Amygdala (tissue), 56 donors: ENCODE results near the gene RABIF.
A peak's percentile ranks its signal among the peaks of the same experiment; 100 is the strongest.
"Not testable (repeated sequence)": the region's sequence is repeated elsewhere in the genome, so short reads cannot be mapped to it uniquely, and the experiment has no call there.

Experiments
- DNase-seq, 56 donors: peaks; one replicate each; lab custom pipeline; 2025; lab: John Stamatoyannopoulos, UW

RABIF gene

DNA sequence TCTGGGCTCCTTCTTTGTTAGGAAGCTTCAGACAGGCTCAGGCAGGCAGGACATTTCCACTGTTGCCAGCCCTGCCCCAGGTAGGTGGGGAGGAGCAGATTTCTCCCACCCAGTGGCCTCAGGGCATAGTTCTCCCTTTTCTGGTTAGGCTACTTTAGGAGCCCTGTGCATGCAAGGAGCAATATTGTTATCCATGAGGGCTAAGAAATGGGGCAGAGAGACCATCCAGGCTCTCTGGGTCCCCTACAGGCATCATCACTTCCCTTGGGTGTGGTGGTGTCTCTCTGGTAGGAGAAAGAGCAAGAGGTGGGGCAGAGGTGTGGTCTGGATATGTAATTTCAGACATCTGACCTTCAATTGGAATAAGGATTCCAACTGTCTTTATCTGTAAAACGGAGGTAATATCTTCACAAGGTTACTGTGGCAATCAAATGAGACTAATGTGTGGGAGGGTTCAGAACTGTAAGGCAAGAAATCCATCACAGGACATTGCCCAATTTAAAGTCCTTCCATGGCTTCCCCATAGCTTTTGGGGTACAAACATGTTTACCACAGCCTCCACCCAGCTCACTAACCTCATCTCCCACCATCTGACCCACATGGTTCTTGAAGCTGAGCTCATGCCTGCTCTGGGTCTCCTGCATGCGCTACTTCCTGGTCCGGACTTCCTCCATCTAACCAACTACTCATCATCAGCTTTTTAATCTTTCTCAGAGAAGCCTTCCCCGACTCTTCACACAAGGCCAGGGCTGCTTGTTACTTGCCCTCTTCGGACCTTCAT lies 52.1 kb downstream of the RABIF start:
- DNase-seq, result no peak

DNA sequence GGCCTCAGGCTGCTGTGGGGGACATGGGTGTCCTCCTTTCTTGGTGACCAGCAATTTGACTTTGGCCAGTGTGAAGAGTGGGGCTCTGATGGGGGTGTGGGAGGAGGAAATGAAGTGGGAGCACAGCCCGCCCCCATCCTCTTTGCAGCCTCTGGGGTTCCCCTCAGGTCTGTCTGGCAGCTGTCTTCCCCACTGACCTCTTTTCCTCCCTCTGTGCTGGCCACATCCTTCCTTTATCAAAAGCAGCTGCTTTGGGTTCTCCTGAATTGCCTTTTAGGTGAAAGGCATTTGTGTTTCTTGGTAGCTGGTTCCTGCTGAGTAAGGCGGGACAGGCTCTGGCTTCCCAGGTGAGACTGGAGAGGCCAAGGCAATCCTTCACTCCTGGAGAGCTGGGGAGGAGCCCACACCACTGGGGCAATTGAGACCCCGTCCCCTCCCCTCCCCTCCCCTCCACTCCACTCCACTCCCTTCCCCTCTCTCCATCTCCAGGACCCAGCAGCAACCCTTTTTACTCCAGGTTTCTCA lies 53.3 kb downstream of the RABIF start:
- no peak for DNase-seq

DNA sequence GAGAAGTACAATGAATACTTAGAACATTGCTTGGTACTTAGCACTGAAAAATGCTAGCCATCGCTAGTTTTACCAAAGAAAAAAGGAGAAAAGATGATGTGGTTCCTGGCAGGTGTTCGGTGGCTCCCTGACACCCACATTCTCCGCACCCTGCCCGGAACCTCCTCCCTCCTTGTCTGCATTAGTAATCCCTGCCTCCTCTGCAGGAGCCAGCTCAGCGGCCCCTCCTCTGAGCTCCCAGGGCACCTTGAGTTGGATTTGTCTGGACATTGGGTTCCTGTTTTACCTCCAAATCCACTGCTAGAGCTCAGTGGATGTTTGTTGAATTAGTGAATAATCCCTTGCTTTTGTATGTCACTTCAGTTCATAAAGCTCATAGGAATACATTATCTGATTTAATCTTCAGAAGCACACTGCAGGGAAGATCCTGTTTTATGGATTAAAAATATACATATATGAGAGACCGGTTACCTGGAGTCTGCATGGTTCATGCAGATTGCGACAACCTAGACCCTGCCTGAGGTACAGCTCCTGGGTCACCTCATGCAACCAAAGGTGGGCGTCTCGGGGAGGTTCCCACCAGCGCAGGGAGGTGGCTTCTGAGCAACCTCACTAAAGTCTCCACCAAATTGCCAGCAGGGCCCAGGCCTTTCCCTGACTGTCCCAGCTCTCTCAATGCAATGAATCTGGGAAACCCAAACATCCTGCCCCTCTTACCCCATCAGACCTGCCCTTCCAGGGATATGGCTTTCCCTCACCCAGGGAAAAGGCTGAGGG lies 54.0 kb downstream of the RABIF start:
- DNase-seq, result peak in 5 of 56 donors; percentile 8 to 13 (median 9)

DNA sequence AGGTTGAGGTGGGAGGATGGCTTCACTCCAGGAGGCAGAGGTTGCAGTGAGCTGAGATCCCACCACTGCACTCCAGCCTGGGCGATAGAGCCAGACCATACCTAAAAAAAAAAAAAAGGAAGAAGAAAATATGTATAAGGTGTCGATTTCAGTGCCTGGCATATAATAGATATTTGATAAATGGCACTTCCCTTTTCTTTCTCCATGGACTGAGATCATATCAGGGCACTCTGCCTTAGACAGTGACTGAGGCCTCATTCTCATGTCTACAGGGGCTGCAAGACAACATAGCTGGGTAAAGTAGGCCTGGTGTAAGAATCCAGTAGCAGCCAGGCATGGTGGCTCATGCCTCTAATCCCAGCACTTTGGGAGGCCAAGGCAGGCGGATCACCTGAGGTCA lies 57.0 kb downstream of the RABIF start:
- no peak for DNase-seq

DNA sequence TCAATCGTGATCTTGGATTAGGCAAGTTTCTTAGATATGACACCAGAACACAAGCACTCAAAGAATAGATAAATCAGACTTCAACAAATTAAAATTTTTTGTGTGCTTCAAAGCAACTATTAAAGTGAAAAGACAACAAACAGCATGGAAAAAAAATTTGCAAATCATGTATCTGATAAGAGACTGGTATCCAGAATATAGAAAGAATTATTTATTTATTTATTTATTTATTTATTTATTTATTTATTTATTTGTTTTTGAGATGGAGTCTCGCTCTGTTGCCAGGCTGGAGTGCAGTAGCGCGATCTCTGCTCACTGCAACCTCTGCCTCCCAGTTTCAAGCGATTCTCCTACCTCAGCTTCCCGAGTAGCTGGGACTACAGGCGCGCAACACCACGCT lies 59.7 kb downstream of the RABIF start:
- DNase-seq, result not testable (repeated sequence)
